H1 (cell line): ENCODE measurements around the gene NEO1. TPM values are rescaled to one million over a fixed set of nuclear protein-coding genes. Genes with fewer than 3 reads are reported as not detected.

Experiments used
- CTCF ChIA-PET: fragments of 300-600 bp; sonication (Branson Sonifier 250); formaldehyde crosslinking; loops from one replicate; lab custom pipeline; 2021; ENCODE audit not compliant: partially characterized antibody; lab: Charles Lee
- POLR2A ChIA-PET: fragments of 300-600 bp; sonication (Branson Sonifier 250); formaldehyde crosslinking; loops from one replicate; lab custom pipeline; 2021; ENCODE audit warnings: inconsistent platforms; ENCODE audit not compliant: partially characterized antibody; lab: Charles Lee
- DNase-seq, 2 experiments: peaks; one replicate each; pipeline versions ENCODE4 v3.0.0 to v3.0.0-alpha.2; 2010 to 2022; ENCODE audit warnings: low spot score in 2 of 2, low read depth in 1 of 2, mixed read lengths in 1 of 2
- FAIRE-seq: peaks from 2 replicates; lab custom pipeline; 2011; peaks lifted over from hg19 to GRCh38; lab: Jason Lieb, UNC
- H2AFZ ChIP-seq: 2 replicates; pipeline ENCODE4 v1.8.1; 2012; ENCODE audit warnings: low read length, inconsistent platforms
- H2AK5ac ChIP-seq: 2 replicates; pipeline ENCODE4 v1.6.1; 2013; ENCODE audit warnings: low read depth, low read length
- H2BK120ac ChIP-seq: replicated peaks from 2 replicates; pipeline ENCODE3; 2013; ENCODE audit warnings: low read depth, low read length, inconsistent platforms
- H2BK12ac ChIP-seq: 2 replicates; pipeline ENCODE4 v1.6.1; 2013; ENCODE audit warnings: low read depth, low read length
- H2BK15ac ChIP-seq: 2 replicates; pipeline ENCODE4 v1.6.1; 2013; ENCODE audit warnings: low read length
- H2BK20ac ChIP-seq: 2 replicates; pipeline ENCODE4 v1.6.1; 2013; ENCODE audit warnings: low read length
- H2BK5ac ChIP-seq: 2 replicates; pipeline ENCODE4 v1.6.1; 2013; ENCODE audit warnings: low read depth, low read length
- H3K14ac ChIP-seq: 2 replicates; pipeline ENCODE4 v1.6.1; 2013; ENCODE audit warnings: inconsistent platforms; ENCODE audit not compliant: insufficient read length
- H3K18ac ChIP-seq: 2 replicates; pipeline ENCODE4 v1.6.1; 2013; ENCODE audit warnings: low read length; ENCODE audit errors: extremely low read depth
- H3K23ac ChIP-seq: 2 replicates; pipeline ENCODE4 v1.6.1; 2013; ENCODE audit warnings: inconsistent platforms; ENCODE audit not compliant: insufficient read length
- H3K23me2 ChIP-seq: 2 replicates; pipeline ENCODE4 v1.6.1; 2013; ENCODE audit warnings: low read depth, low read length
- H3K27ac ChIP-seq: 2 replicates; pipeline ENCODE4 v1.6.1; 2011; ENCODE audit warnings: low read depth, low read length, inconsistent platforms
- H3K27me3 ChIP-seq, 4 experiments: replicated peaks in 1 of 4; 1 replicate in 1 of 4; 2 replicates in 3 of 4; pipeline versions ENCODE4 v1.6.1 to v1.8.1; 2011 to 2013; ENCODE audit warnings: low read length in 3 of 4, mild to moderate bottlenecking in 3 of 4, inconsistent platforms in 2 of 4, mixed read lengths in 2 of 4, moderate library complexity in 1 of 4; ENCODE audit not compliant: control insufficient read depth in 3 of 4, insufficient read depth in 3 of 4; ENCODE audit errors: extremely low read depth in 1 of 4
- H3K36me3 ChIP-seq, 4 experiments: 2 replicates each; pipeline versions ENCODE4 v1.6.1 to v1.8.1; 2011 to 2013; ENCODE audit warnings: mild to moderate bottlenecking in 4 of 4, low read length in 3 of 4, moderate library complexity in 2 of 4, control low read depth in 1 of 4, inconsistent platforms in 1 of 4; ENCODE audit not compliant: insufficient read depth in 4 of 4, control insufficient read depth in 2 of 4
- H3K4ac ChIP-seq: replicated peaks from 2 replicates; pipeline ENCODE3; 2013; ENCODE audit warnings: low read length, low read depth, mixed read lengths, inconsistent platforms; ENCODE audit not compliant: insufficient read length
- H3K4me1 ChIP-seq, 4 experiments: replicated peaks in 1 of 4; 1 replicate in 1 of 4; 2 replicates in 3 of 4; pipeline versions ENCODE4 v1.6.1 to v1.8.1; 2011 to 2013; ENCODE audit warnings: low read length in 3 of 4, inconsistent platforms in 2 of 4, mixed read lengths in 1 of 4; ENCODE audit not compliant: insufficient read depth in 4 of 4, control insufficient read depth in 3 of 4
- H3K4me2 ChIP-seq, 2 experiments: 2 replicates each; pipeline versions ENCODE4 v1.6.1 to v1.8.1; 2011 to 2013; ENCODE audit warnings: low read depth in 2 of 2, low read length in 2 of 2, control low read depth in 1 of 2, inconsistent platforms in 1 of 2, mild to moderate bottlenecking in 1 of 2; ENCODE audit not compliant: insufficient read depth in 1 of 2
- H3K4me3 ChIP-seq, 4 experiments: fragments of 200-600, 300-600 bp in 1 of 4; sonication (generic), shearing (Covaris generic), sonication (Bioruptor Twin) in 1 of 4; 2 replicates each; pipeline versions ENCODE4 v1.5.1 to v1.8.1; 2011 to 2016; ENCODE audit warnings: low read length in 4 of 4, low read depth in 3 of 4, control low read depth in 2 of 4, inconsistent platforms in 2 of 4, mild to moderate bottlenecking in 2 of 4, mixed read lengths in 1 of 4, moderate library complexity in 1 of 4; ENCODE audit not compliant: insufficient read depth in 2 of 4; ENCODE audit errors: extremely low read depth in 1 of 4
- H3K56ac ChIP-seq: replicated peaks from 2 replicates; pipeline ENCODE3; 2013; ENCODE audit warnings: low read depth, mild to moderate bottlenecking, mixed read lengths, low read length, inconsistent platforms; ENCODE audit not compliant: insufficient read length
- H3K79me1 ChIP-seq: 2 replicates; pipeline ENCODE4 v1.6.1; 2013; ENCODE audit warnings: low read depth, low read length, control low read depth
- H3K79me2 ChIP-seq, 2 experiments: 2 replicates each; pipeline versions ENCODE4 v1.6.1 to v1.8.1; 2012 to 2013; ENCODE audit warnings: low read length in 2 of 2, mild to moderate bottlenecking in 2 of 2, inconsistent platforms in 1 of 2; ENCODE audit not compliant: insufficient read depth in 2 of 2, control insufficient read depth in 1 of 2
- H3K9ac ChIP-seq, 4 experiments: replicated peaks in 1 of 4; 1 replicate in 1 of 4; 2 replicates in 3 of 4; pipeline versions ENCODE4 v1.6.1 to v1.8.1; 2011 to 2013; ENCODE audit warnings: low read depth in 3 of 4, low read length in 3 of 4, control low read depth in 2 of 4, mild to moderate bottlenecking in 2 of 4, moderate library complexity in 2 of 4, inconsistent platforms in 1 of 4; ENCODE audit errors: extremely low read depth in 1 of 4
- H3K9me3 ChIP-seq, 2 experiments: 2 replicates each; pipeline versions ENCODE4 v1.6.1 to v1.8.1; 2012 to 2013; ENCODE audit warnings: mild to moderate bottlenecking in 2 of 2, moderate library complexity in 2 of 2, control low read depth in 1 of 2, inconsistent platforms in 1 of 2, low read depth in 1 of 2, low read length in 1 of 2, mixed read lengths in 1 of 2; ENCODE audit not compliant: insufficient read depth in 2 of 2
- H4K20me1 ChIP-seq, 2 experiments: replicated peaks in 1 of 2; 2 replicates each; pipeline versions ENCODE3 to v1.8.1; 2011 to 2013; ENCODE audit warnings: inconsistent platforms in 2 of 2, low read length in 2 of 2, mild to moderate bottlenecking in 1 of 2; ENCODE audit not compliant: insufficient read depth in 2 of 2, control insufficient read depth in 1 of 2
- H4K5ac ChIP-seq: 2 replicates; pipeline ENCODE4 v1.6.1; 2013; ENCODE audit warnings: low read length, low read depth, mixed read lengths, inconsistent platforms; ENCODE audit not compliant: insufficient read length
- H4K8ac ChIP-seq: 2 replicates; pipeline ENCODE4 v1.8.0; 2013; ENCODE audit warnings: mild to moderate bottlenecking, moderate library complexity, low read length, inconsistent platforms; ENCODE audit not compliant: insufficient read depth; ENCODE audit errors: extremely low read depth
- H4K91ac ChIP-seq: replicated peaks from 2 replicates; pipeline ENCODE3; 2013; ENCODE audit warnings: low read length, mixed read lengths, inconsistent platforms; ENCODE audit not compliant: insufficient read length
- WGBS, 2 experiments: shearing (Covaris generic) in 1 of 2; methylation state at CpG; one replicate each; pipeline versions ENCODE4 v1.1.6 to v1.1.7; 2013 to 2015; ENCODE audit warnings: low lambda C conversion rate in 2 of 2, mixed read lengths in 2 of 2, inconsistent platforms in 1 of 2, low coverage in 1 of 2, missing lambda C conversion rate in 1 of 2; ENCODE audit not compliant: insufficient replicate concordance in 2 of 2, insufficient coverage in 1 of 2, insufficient read length in 1 of 2; ENCODE audit errors: extremely low coverage in 1 of 2, missing lambda C conversion rate in 1 of 2; 5-methylcytosine and 5-hydroxymethylcytosine counted together
- polyA plus RNA-seq, 7 experiments: library from polyadenylated mRNA; depleted of rRNA in 3 of 7; stranded (reverse) in 5 of 7; unstranded in 2 of 7; fragments of >200 nt in 5 of 7; fragments of 200-250 nt in 2 of 7; gene quantifications; 1 replicate in 5 of 7; 2 replicates in 1 of 7; 4 replicates in 1 of 7; pipeline versions ENCODE4 v1.2.1 to v1.2.3, GENCODE V29; 2011 to 2013; ENCODE audit warnings: missing spikeins in 2 of 7, mixed read lengths in 2 of 7
- total RNA-seq: library from RNA; stranded (reverse); fragmentation: NEBNext Ultra II Directional; extraction: Animal tissue kit (Norgen Biotek cat#: 25700); gene quantifications from 2 replicates; pipeline ENCODE4 v1.2.1, GENCODE V29; 2021

NEO1 gene
- total and polyA plus RNA-seq, 2 of the 8 experiments (the other 6 are each of a cell fraction or from before 2014, with no cell fraction given) = 36.0 to 51.0 TPM

- ChIA-PET POLR2A (no interaction called here), CTCF (interaction anchor here (1.0 to 1.7 kb wide), 2 partner anchors 11 to 150 kb away, joined by 3 to 4 read pairs; no protein-coding TSS in a partner anchor)
- Histone ChIP-seq H3K79me1 (no peaks in the 10 kb centered on the region), H3K23me2 (no peaks in the 10 kb centered on the region; the same call in 1 of the 2 replicates), H2AFZ (no peak overlapping the region), H3K27ac (no peak overlapping the region), H3K4ac (no peak overlapping the region), H3K4me2 (no peak overlapping the region), H3K4me3 (no peak overlapping the region), H4K20me1 (no peaks in the 10 kb centered on the region), H3K27me3 (no peaks in the 10 kb centered on the region), H3K9ac (no peak overlapping the region), H2BK12ac (no peak overlapping the region), H3K4me1 (peaks cover 0 to 11% (median 8%) of the 10 kb centered on the region in 4 experiments; a peak in 5 of 7 replicates), H2BK120ac (no peak overlapping the region), H3K36me3 (no peaks in the 10 kb centered on the region), H4K5ac (no peak overlapping the region), H3K56ac (no peak overlapping the region), H3K18ac (no peak overlapping the region), H2BK5ac (no peak overlapping the region), H3K23ac (no peak overlapping the region), H2AK5ac (no peak overlapping the region), H3K9me3 (no peaks in the 10 kb centered on the region), H4K8ac (no peak overlapping the region), H2BK15ac (no peak overlapping the region), H4K91ac (no peak overlapping the region), H3K79me2 (no peaks in the 10 kb centered on the region), H2BK20ac (no peak overlapping the region), H3K14ac (no peak overlapping the region)
- no peak for DNase-seq
- WGBS, 2 experiments = 81% methylated on average over 2 of the region's 2 CpGs; no CpG with 5 or more reads in 1 of the 2 experiments
- no peak for FAIRE-seq
These were observed 261.6 kb downstream of the NEO1 start for GRCh38 chr15:73313861-73314260.
